Right hindlimb (tissue), 1 donor: ENCODE measurements around the gene AARSD1.
"Not testable (repeated sequence)": the region's sequence is repeated elsewhere in the genome, so short reads cannot be mapped to it uniquely, and the experiment has no call there.

Experiments used
- DNase-seq: peaks from one replicate; pipeline ENCODE4 v3.0.0-alpha.2; 2018

Gene AARSD1

DNA sequence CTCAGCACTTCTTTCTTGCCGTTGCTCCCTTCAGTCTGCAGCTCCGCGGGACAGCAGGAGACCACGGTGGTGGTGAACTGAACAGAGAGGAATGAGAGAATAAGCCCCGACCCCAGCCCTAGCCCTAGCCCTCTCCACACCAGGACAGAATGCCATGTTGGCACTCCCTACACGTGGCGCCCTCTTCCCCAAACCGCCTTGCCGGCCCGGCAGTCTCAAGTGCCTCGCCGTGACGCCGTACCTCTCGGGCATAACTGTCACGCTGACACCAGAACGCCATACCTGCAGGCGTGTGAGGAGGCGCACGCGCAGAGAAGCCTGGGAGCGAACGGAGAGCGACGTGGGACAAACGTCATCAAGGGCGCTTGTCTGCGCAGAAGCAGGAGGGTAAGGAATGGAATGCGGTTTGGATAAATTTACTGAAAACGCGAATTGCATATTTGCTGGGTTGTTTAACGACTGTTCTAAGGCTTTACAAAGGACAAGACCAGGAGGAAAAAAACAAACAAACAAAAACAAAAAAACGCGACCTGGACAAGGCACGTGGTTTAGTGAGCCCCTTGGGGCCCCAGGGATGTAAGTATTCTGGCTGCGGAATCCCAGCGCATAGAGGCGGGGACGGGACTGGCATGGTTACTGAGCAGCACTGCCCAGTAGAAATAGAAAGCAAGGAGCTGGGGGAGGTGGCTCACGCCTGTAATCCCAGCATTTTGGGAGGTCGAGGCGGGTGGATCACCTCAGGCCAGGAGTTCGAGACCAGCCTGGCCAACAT, at the start of gene AARSD1:
TSS of gene AARSD1 (minus strand) at position 294 of the 772 bp plus-strand sequence. CDS start at position 280, 14 bp downstream.
- peak; percentile 94 for DNase-seq

- DNase-seq = no peak
These were observed 49.0 kb upstream of the AARSD1 start for GRCh38 chr17:43013296-43013695.

- no peak for DNase-seq
These were observed 47.6 kb upstream of the AARSD1 start for GRCh38 chr17:43011728-43012472.

- no peak for DNase-seq
These were observed 46.5 kb upstream of the AARSD1 start for GRCh38 chr17:43010667-43011308.

GRCh38 chr17:43006639-43007551, 42.6 kb upstream of the AARSD1 start, which contains the start of gene IFI35:
Gene IFI35 (plus strand): TSS chr17:43006784. CDS start chr17:43006948, 164 bp downstream.
- peak; percentile 89 for DNase-seq

DNA sequence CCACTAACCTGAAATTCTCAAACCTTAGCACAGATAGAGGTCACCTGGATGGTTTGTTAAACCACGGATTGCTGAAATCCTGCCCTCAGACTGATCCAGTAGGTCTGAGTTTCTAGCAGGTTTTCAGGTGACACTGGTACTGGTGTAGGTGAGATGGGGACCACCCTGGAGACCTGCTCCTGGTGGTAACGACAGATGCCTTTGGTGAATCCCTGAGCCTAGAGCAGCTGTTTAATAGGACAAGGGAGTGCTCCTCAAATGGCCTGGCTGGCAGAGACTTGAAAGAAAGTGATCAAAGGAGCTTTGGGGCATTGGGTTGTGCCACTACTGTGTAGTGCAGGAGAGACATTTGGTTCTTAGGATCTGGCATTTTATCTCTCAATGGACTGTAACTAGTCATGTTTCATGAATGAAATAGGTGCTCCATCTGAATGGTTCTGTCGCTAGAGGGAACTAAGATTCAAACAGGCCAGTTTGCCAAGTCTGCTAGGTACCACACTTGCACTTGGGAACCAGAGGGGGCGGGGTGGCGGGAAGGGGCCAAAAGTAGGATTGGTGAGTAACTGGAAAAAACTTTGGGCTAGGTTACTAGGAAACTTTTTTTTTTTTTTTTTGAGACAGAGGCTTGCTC, 39.4 kb upstream of the AARSD1 start:
- DNase-seq = no peak

- DNase-seq = not testable (repeated sequence)
These were observed 36.6 kb upstream of the AARSD1 start for GRCh38 chr17:43000894-43001293.

DNA sequence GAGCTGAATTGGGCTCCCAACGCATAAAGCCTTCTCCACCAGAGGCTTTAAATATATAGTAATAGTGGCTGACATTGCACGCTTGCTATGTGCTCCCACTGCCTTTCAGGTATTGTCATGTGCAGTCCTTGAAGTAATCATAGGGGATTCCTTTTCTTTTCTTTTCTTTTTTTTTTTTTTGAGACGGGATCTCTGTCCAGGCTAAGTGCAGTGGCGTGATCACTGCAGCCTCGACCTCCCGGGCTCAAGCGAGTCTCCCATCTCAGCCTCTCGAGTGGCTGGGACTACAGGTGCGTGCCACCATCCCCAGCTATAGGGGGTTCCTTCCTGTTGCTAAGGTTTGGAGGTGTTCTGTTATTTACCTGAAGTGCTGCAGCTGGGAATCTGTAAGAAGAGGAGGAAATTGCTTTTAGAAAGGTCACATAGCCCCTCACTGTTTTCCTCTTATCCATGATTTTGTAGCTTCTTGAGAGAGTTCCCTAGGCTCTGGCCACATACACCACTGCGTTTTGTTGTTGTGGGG, 34.8 kb upstream of the AARSD1 start:
- DNase-seq = no peak

DNA sequence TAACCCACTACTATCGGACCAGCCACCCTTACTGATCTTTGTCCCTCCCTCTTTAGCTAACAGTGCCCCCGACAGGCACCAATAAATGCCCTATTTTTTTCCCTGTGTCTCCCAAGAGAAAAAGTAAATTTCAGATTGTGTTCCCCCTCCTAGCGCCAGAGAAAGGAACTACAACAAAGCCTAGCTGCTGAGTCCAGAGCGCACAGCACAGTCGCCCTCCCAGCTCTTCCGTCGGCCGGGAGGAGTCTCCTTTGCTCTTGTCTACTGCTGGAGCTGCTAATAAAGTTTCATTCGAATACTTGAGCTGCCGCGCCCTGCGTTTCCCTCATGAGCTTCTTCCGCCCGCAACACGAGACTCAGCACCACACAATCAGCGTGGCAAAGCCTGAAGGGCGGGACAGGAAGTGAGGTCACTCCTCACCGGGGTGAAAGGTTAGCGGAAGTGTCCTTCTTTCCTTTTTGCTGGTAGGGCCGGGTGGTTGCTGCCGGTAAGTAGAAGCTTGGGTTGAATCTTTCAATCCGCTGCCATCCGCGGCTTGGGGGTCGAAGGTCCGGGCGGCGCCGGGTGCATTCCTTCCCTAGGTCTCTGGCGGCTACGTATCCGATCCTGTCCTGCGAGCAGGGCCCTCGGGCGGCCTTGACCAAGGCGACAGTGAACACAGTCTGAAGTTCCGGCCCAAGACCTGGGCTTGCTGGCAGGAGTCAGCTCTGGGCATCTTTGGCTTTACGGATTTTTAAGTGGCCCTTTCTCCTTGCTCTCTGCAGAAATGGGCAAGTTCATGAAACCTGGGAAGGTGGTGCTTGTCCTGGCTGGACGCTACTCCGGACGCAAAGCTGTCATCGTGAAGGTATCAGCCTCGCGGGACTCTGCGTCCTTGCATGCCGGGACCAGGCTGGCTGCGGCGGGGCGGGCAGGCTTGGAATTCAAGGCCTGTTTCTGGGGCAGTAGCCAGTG, 34.0 kb upstream of the AARSD1 start, which contains the start of gene RPL27:
TSS of gene RPL27 (plus strand) at position 436 of the 955 bp plus-strand sequence. CDS start at position 768, 332 bp downstream.
- peak; percentile 99 for DNase-seq

- DNase-seq = no peak
These were observed 33.2 kb upstream of the AARSD1 start for GRCh38 chr17:42997390-42997983.

- not testable (repeated sequence) for DNase-seq
These were observed 29.7 kb upstream of the AARSD1 start for GRCh38 chr17:42993913-42994312.

DNA sequence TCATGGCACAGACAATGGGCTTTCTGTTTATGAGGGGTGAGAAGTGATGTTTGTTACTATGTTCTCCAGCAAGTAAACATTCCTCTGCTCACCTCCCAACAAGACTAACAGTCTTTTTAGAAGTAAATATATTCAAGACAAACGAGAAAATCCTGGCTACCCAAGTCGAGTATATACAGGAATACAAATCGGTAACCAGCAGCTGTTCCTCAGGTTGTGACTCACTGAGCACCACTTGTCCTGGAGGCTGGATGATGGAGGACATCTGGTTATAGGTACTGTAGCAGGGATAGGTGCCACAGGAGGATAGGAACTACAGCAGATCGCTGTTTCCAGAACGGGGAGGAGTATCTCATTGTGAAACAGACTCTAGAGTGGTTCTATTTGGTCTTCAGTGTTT, 28.6 kb upstream of the AARSD1 start:
- no peak for DNase-seq

GRCh38 chr17:42991471-42991870, 27.2 kb upstream of the AARSD1 start:
- DNase-seq = no peak

DNA sequence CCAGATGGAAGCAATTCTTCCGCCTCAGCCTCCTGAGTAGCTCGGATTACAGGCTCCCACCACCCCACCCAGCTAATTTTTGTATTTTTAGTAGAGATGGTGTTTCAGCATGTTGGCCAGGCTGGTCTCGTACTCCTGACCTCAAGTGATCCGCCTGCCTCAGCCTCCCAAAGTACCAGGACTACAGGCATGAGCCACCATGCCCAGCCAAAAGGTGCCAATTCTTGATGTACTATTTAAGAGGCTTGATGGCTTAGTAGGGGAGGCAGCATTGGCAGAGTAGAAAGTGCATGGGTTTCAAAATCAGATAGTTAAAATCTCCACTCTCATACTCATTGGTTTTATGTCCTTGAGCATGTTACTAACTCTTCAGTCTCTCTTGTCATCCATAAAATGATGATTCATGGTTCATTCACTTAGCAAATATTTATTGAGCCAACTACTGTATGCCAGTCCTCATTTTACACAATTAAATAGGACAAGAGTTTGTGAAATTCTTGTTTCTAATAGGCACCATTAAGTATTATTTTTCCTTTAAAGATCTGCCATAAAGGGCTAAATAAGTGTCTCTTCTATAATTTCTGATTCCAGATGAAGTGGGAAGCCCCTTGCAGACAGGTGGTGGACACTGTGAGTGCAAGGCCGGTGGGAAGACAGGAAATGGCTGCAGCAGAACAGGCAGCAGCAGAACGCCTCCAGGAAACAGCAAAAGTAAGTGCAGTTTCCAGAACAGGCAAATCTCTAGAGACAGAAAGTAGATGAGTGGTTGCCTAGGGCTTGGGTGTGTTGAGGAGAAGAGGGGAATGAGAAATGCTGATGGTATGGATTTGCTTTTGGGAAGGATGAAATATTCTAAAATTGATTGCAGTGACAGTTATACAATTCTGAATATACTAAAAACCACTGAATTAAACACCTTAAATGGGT, 25.7 kb upstream of the AARSD1 start:
- no peak for DNase-seq

DNA sequence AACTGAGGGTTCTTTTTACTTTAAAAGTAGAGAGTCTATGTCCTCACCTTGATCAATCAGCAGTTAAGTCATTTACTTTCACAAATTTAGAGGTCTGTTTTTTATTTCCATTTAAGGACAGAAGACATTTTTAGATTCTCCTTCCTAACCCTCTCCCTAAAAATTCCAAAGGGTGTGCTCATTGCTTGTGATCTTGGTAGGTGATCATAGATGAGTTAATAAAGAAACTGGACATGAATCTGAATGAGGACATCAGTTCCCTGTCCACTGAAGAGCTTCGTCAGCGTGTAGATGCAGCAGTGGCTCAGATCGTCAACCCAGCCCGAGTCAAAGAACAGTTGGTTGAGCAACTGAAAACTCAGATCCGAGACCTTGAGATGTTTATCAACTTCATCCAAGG, 24.9 kb upstream of the AARSD1 start:
- no peak for DNase-seq

DNA sequence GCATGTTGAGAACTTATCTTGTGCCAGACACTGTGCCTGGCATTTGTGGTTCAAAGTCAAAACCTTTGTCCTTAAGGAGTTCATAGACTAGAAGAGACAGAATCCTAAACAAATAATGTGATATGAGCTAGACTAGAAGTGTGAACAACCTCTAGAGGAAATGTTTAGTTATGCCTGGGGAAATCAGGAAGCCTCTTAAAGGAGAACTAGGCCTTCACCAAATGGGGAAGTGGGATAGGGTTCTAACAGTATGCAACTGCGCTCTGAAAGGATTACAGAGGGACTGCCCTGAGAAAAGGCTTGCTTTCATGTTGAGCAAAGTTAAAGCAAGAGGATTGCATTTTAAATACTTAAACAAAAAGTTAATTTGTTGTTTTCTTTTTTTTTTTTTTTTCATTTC, 21.0 kb upstream of the AARSD1 start:
- no peak for DNase-seq

DNA sequence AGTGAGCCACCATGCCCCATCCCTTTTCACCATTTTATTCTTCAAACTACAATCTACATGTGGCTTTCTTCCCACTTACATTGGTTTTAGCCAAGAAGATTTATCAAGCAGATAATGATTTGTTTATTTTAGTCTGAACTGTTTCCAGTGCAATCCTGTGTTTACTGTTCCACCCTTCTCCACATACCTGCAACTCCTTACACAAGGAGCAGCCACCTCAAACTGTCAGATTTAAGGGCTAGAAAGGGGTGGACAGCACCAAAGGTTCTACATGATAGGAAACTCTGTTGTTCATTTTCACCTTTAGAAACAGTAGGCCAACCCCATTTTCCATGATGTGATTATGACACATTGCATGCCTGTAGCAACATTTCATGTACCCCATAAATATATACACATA, 18.0 kb upstream of the AARSD1 start:
- DNase-seq = no peak

DNA sequence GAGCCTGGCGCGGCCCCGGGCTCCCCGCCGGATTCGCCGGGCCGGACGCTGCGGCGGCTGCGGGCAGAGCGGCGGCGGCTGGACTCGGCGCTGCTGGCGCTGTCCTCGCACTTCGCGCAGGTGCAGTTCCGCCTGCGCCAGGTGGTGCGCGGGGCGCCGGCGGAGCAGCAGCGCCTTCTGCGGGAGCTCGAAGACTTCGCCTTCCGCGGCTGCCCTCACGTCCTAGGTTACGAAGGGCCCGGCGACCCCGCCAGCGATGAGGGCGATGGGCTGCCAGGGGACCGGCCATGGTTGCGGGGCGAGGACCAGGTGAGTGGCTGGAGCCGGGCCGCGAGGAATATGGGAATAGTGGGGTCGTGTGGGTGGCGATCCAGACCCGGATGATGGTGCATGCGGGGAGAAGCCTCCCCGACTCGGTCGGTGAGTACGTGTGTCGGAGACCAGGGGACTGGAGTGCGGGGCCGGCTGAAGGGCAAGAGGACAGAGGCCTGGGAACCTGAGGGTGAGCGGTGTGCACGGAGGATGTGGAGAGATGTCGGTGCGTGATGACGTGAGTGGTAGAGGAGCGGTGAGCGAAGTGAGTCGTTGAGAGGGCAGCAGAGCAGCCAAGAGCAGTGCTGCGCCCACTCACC, 16.6 kb upstream of the AARSD1 start:
- DNase-seq = peak; percentile 44
